H7 (cell line): ENCODE data around the gene ASB10. TPM values are rescaled to one million over a fixed set of nuclear protein-coding genes. Genes with fewer than 3 reads are reported as not detected.

Source experiments
- DNase-seq: peaks from one replicate; pipeline ENCODE4 v3.0.0; 2012
- H3K27me3 ChIP-seq: 2 replicates; pipeline ENCODE4 v1.6.0; 2011; ENCODE audit warnings: mild to moderate bottlenecking, low read length; ENCODE audit not compliant: control insufficient read depth, insufficient read depth
- H3K36me3 ChIP-seq: replicated peaks from 2 replicates; pipeline ENCODE4 v1.5.1; 2011; ENCODE audit warnings: low read length; ENCODE audit not compliant: control insufficient read depth, insufficient read depth
- H3K4me3 ChIP-seq: 2 replicates; pipeline ENCODE4 v1.5.1; 2011; ENCODE audit warnings: low read depth, mild to moderate bottlenecking, control low read depth, low read length, moderate library complexity; ENCODE audit not compliant: insufficient read depth
- total RNA-seq: library from RNA; depleted of rRNA; stranded (reverse); fragments of >200 nt; shearing (Covaris generic); gene quantifications from 2 replicates; pipeline ENCODE4 v1.2.3, GENCODE V29; 2014

The ASB10 gene
- total RNA-seq, 1 experiment from 2014 or later: not detected

- Histone ChIP-seq H3K36me3 (no peaks in the 10 kb centered on the region), H3K27me3 (peaks cover 40% of the 10 kb centered on the region), H3K4me3 (no peak overlapping the region)
- peak; percentile 95 for DNase-seq
Observed at GRCh38 chr7:151172273-151173141, 14.5 kb downstream of the ASB10 start.

GRCh38 chr7:151168787-151169162 lies 18.3 kb downstream of the ASB10 start:
- Histone ChIP-seq H3K27me3 (peaks cover 73% of the 10 kb centered on the region), H3K4me3 (no peak overlapping the region), H3K36me3 (no peaks in the 10 kb centered on the region)
- no peak for DNase-seq

DNA sequence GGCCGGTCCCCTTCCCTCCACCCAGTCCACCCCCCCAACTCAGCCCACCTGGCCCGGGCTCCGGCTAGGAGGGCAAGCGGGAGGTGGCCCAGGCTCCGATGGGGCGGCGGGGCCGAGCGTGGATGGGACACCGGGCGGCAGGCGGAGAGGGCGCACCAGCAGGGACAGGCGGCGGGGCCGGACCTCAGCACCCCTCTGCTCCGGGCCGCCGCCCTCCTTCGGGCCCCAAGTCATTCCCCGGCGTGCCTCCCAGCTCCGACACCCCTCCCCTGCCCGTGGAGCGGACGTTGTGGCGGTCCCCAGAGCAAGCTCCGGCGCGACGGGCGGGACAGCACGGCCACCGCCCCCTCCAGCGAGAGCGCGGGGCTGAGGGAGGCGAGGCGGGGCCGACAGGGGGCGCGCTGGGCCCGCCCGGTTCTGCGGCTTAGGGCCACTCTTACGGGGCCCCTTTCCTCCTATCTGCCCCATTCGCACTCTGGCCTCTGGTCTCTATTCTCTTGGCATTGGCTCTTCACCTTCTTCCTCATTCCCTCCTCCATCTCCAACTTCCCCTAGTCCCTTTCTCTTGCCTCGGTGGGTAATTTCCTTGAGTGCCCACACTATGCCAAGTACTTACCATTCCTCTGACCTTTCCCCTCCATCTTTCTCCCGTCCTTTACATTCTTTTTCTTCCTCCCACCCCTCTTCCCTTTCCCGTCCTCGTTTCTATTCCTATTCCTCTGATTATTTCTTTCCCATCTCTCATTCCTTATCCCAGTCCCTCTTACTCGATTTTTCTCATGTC lies 18.9 kb downstream of the ASB10 start:
- H3K36me3 ChIP-seq: no peaks in the 10 kb centered on the region
- DNase-seq: peak; percentile 96
- H3K27me3 ChIP-seq: peaks cover 75% of the 10 kb centered on the region
- H3K4me3 ChIP-seq: peak overlapping the region; percentile 48

DNA sequence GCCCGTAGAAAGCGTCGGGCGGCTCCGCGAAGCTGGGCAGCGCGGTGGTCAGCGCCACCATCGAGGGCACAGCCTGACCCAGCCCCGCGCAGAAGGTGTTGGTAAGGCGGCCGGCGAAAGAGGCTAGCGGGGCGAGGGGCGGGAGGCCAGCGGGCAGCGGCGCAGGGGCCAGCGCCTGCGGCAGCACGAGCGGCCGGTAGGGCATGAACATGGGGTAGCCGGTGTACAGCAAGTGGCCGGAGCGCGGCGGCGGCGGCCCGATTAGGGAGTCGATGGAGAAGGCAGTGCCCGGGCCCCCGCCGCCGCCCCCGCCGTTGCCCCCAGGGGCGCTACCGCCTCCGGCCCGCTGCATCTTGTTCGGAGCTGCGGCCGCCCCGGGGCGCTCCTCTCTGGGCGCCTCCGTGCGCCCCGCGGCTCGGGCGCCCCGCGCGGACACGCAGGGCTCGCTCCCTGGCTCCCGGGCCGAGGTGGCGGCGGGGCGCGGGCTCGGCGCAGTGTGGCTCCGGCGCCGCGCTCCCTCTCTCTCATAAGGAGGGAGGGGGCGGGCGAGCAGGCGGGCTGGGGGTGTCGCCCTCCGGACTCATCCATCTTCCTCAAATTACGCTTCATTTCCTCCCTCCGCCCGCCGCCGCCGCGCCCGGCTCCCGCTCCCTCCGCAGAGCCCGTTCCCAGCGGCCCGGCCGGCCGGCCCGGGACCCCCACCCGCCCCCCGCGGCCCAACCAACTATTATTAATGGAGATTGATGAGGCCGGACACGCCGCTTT lies 19.7 kb downstream of the ASB10 start, which contains the start of gene GBX1:
GBX1 (minus strand) TSS at position 498 of the 765 bp plus-strand sequence; CDS start at position 352, 146 bp downstream.
- Histone ChIP-seq H3K27me3 (peaks cover 74% of the 10 kb centered on the region), H3K36me3 (no peaks in the 10 kb centered on the region)

GRCh38 chr7:151166629-151167196 lies 20.3 kb downstream of the ASB10 start:
- H3K27me3 ChIP-seq: peaks cover 71% of the 10 kb centered on the region
- DNase-seq: peak; percentile 83
- H3K36me3 ChIP-seq: no peaks in the 10 kb centered on the region

More for the DNA sequence above, 19.7 kb downstream of the ASB10 start, which contains the start of gene GBX1:
- DNase-seq: peak; percentile 93
- peak within 1 kb of the TSS; percentile 48 for H3K4me3 ChIP-seq

DNA sequence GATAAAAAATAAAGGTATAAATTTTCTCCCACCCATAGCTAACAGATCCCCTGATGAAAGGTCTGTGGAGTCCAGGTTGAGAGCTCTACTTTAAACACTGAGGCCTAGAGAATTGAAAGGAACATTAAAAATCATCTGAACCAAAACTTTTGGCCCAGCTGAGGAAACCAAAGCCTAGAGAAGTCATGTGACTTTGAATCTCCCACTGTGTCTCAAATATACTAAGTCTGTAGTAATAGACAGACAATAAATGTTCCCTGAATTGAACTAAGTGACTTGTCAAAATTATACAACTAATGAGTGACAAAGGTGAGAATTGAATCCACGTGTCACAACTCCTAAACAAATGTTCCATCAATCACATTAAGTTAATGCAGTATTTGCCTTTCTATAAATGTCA lies 25.3 kb downstream of the ASB10 start:
- no peaks in the 10 kb centered on the region for H3K36me3 ChIP-seq
- no peak for DNase-seq
- H3K27me3 ChIP-seq: peaks cover 38% of the 10 kb centered on the region
- no peak overlapping the region for H3K4me3 ChIP-seq

More at GRCh38 chr7:151166629-151167196, 20.3 kb downstream of the ASB10 start:
- H3K4me3 ChIP-seq: peak overlapping the region; percentile 48

GRCh38 chr7:151157645-151158329 lies 29.3 kb downstream of the ASB10 start:
- H3K27me3 ChIP-seq: peaks cover 2% of the 10 kb centered on the region
- no peaks in the 10 kb centered on the region for H3K36me3 ChIP-seq
- H3K4me3 ChIP-seq: no peak overlapping the region
- no peak for DNase-seq

GRCh38 chr7:151152643-151153513 lies 34.2 kb downstream of the ASB10 start:
- Histone ChIP-seq H3K27me3 (peaks cover 9% of the 10 kb centered on the region), H3K36me3 (no peaks in the 10 kb centered on the region), H3K4me3 (no peak overlapping the region)
- no peak for DNase-seq

DNA sequence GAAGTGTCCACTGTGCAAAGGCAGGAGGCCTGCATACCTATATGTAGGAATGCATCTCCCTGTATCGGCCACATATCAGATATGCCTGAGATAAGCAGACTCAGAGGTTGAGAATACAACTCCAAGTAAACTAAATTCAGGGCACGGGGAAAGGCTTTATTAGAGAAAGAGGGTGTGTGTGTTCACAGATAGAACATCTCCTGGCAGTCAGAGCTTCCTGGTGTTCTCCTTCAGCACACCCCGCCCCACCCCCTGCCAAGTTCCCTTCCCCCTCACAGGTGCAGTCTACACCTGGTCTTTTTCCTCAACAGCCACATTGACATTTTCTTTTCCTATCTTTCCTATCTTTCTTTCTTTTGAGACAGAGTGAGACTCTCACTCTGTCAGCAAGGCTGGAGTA lies 36.7 kb downstream of the ASB10 start:
- H3K27me3 ChIP-seq: peaks cover 9% of the 10 kb centered on the region

GRCh38 chr7:151148319-151149259 lies 38.5 kb downstream of the ASB10 start:
- Histone ChIP-seq H3K36me3 (no peaks in the 10 kb centered on the region; the same call in 1 of the 2 replicates), H3K27me3 (peaks cover 9% of the 10 kb centered on the region), H3K4me3 (no peak overlapping the region)
- DNase-seq: no peak

More for the DNA sequence above, 36.7 kb downstream of the ASB10 start:
- Histone ChIP-seq H3K4me3 (no peak overlapping the region), H3K36me3 (no peaks in the 10 kb centered on the region)
- DNase-seq: no peak

- Histone ChIP-seq H3K27me3 (peaks cover 5% of the 10 kb centered on the region), H3K36me3 (no peaks in the 10 kb centered on the region; the same call in 1 of the 2 replicates), H3K4me3 (no peak overlapping the region)
- no peak for DNase-seq
Observed at GRCh38 chr7:151146761-151147160, 40.3 kb downstream of the ASB10 start.

GRCh38 chr7:151144387-151144786 lies 42.7 kb downstream of the ASB10 start:
- no peak for DNase-seq

More at GRCh38 chr7:151144387-151144786, 42.7 kb downstream of the ASB10 start:
- Histone ChIP-seq H3K27me3 (no peaks in the 10 kb centered on the region), H3K36me3 (no peaks in the 10 kb centered on the region; the same call in 1 of the 2 replicates), H3K4me3 (no peak overlapping the region)
